Cardiac fibroblast (primary cell): ENCODE results near the gene LATS2.
A peak's percentile ranks its signal among the peaks of the same experiment; 100 is the strongest.
"Not testable (repeated sequence)": the region's sequence is repeated elsewhere in the genome, so short reads cannot be mapped to it uniquely, and the experiment has no call there.

Experiments
- DNase-seq, 2 donors: peaks; one replicate each; pipeline versions ENCODE4 v3.0.0 to v3.0.0-alpha.2; 2010; ENCODE audit warnings: low read depth in 2 of 2
- H3K4me3 ChIP-seq, 2 donors: replicated peaks in 1 of 2; 1 replicate in 1 of 2; 2 replicates in 1 of 2; pipeline ENCODE4 v1.5.1; 2011; ENCODE audit warnings: low read depth in 2 of 2, low read length in 2 of 2, mild to moderate bottlenecking in 2 of 2, moderate library complexity in 1 of 2
- TF ChIP-seq, protein P1 (sequence below): IDR thresholded peaks from one replicate; pipeline ENCODE4 v1.5.1; 2011; ENCODE audit warnings: low read depth, mild to moderate bottlenecking, low read length, inconsistent platforms

The LATS2 gene

DNA sequence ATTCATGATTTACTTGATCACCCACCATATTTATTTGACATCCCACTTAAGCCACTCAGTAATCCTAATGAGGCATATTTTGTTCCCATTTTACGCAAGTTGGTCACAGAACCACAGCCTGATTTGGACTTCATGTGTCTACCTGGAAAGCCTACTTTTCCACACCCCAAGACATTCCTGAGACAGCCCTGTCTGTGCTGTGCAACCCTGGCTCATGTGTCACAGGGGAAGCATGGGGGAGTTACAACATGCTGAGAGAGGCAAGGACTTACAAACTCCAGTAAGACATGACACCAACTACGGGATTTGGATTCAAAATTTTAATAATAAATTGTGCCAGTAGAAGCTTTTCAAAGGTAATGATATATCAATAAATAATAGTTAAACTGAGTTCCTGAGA lies 88.7 kb downstream of the LATS2 start:
- no peak for DNase-seq
- H3K4me3 ChIP-seq = no peak overlapping the region
- TF ChIP-seq, protein P1, sequence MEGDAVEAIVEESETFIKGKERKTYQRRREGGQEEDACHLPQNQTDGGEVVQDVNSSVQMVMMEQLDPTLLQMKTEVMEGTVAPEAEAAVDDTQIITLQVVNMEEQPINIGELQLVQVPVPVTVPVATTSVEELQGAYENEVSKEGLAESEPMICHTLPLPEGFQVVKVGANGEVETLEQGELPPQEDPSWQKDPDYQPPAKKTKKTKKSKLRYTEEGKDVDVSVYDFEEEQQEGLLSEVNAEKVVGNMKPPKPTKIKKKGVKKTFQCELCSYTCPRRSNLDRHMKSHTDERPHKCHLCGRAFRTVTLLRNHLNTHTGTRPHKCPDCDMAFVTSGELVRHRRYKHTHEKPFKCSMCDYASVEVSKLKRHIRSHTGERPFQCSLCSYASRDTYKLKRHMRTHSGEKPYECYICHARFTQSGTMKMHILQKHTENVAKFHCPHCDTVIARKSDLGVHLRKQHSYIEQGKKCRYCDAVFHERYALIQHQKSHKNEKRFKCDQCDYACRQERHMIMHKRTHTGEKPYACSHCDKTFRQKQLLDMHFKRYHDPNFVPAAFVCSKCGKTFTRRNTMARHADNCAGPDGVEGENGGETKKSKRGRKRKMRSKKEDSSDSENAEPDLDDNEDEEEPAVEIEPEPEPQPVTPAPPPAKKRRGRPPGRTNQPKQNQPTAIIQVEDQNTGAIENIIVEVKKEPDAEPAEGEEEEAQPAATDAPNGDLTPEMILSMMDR = no peak

DNA sequence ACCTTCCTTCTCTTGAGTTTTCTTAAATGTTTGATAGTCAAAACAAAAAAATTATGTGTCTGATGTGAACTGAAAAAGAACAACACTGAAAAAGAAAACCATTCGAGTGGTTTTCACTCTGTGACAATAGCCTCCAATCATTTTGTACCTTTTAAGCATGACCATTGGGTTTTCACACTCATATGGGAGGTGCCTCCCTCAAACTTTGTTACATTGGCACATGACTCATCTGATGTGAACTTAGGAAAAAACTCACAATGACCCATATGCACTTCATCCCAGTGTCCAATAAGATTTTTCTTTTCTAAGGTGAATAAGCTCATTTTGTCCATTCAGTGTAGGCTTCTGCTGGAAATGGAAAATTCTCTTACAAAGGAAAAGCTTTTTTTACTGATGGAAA lies 92.2 kb downstream of the LATS2 start:
- H3K4me3 ChIP-seq = no peak overlapping the region
- DNase-seq = peak in 1 of 2 donors; percentile 76
- TF ChIP-seq, protein P1 = no peak

DNA sequence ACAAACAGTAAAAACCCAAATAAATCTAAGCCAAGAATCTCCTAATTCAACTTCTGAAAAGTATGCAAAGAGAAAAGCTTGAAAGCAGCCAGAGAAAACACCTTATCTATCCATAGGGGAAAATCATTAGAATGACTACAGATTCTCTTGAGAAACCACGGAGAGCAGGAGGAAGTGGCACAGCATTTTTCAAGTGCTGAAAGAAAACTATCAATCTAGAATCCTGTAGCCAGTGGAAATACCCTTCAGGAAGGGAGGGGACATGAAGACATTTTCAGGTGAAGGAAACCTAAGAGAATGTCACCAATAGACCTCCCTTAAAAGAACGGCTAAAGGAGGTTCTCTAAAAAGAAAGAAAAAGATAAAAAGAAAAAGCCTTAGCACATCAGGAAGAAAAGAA lies 92.6 kb downstream of the LATS2 start:
- DNase-seq = no peak
- H3K4me3 ChIP-seq = no peak overlapping the region
- TF ChIP-seq, protein P1 = no peak

DNA sequence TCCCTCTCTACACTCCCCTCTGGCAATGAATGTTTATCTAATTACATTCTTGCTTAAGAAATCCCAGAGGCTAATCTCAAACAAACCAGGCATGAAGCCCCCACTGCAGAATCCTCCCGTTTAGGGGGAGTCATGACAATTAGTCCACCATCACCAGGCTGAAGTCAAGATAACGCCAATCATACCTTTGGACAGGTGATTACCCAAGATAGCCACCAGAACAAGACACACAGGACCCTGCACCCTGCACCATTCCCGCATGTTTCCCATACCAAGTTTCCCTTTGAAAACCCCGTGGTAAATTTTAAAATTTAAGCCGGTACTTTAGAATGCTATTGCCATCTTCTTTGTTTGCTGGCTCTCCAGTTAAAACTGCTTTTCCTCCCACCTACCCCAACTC lies 94.0 kb downstream of the LATS2 start:
- no peak overlapping the region for H3K4me3 ChIP-seq
- TF ChIP-seq, protein P1 = no peak
- no peak for DNase-seq

DNA sequence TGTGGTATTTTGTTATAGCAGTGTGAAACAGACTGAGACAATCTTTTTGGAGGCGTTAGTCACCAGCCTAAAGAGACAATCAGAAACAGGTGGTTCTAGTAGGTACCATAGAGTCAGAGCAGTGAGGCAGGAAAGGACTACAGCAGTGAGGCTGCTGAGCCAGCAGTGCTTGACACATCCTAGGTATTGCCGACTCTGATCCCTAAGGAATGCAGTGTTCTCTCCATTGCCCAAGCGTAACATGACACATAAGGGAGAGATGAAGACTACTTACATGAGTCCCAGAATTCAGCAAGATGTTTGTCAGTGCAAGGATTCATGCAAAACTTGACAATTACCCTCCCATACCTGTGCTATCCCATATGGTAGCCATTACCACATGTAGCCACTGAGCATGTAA lies 96.5 kb downstream of the LATS2 start:
- peak in 1 of 2 donors; percentile 32 for DNase-seq
- no peak overlapping the region for H3K4me3 ChIP-seq
- TF ChIP-seq, protein P1 = no peak

DNA sequence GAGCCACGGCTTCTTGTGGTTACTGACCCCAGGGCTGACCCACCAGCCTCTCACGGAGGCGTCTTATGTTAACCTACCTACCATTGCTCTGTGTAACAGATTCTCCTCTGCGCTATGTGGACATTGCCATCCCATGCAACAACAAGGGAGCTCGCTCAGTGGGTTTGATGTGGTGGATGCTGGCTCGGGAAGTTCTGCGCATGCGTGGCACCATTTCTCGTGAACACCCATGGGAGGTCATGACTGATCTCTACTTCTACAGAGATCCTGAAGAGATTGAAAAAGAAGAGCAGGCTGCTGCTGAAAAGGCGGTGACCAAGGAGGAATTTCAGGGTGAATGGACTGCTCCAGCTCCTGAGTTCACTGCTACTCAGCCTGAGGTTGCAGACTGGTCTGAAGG lies 99.7 kb downstream of the LATS2 start:
- DNase-seq, H3K4me3 ChIP-seq: not testable (repeated sequence)

DNA sequence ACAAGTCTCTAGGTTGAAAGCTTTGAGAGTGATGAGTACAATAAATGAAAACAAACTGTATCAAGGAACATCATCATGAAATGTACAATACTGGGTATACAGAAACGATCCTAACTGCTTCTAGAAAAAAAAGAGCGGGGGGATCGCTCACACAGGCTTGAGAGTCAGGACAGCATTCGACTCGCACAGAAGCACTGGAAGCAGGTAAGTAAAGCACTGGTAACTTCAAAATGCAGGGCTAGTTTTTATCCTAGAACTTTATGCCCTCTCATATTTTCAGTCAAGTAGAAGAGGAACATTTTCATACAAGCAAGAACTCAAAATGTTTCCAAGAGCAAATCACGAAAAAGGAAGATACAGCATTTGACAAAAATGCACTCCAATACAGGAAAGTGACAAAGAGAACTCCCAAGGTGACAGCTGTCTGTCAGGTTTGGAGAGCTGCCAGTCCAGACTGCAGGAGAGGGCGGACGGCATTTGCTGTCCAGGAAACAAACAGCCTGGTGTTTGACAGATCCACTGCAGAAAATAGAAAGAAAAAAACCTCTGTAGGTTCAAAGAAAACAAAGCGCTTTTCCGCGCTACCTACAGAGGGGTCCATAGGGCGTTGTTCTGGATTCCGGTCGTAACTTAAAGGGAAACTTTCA lies 100.6 kb downstream of the LATS2 start:
- TF ChIP-seq, protein P1 = no peak
- H3K4me3 ChIP-seq = peak overlapping the region in 1 of 2 donors; percentile 19
- DNase-seq = no peak

DNA sequence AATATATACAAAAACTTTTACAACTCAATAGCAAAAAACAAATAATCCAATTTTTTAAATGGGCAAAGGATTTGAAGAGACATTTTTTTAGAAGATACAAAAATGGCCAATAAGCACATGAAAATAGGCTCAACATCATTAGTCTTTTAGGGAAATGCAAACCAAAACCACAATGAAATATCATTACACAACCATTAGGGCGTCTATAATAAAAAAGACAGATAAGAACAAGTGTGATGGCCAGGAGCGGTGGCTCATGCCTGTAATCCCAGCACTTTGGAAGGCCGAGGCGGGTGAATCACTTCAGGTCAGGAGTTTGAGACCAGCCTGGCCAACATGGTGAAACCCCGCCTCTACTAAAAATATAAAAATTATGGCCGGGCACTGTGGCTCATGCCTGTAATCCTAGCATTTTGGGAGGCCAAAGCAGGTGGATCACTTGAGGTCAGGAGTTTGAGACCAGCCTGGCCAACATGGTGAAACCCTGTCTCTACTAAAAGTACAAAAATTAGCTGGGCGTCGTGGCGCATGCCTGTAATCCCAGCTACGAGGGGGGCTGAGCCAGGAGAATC lies 104.3 kb downstream of the LATS2 start:
- DNase-seq = peak in 1 of 2 donors; percentile 45

More for the DNA sequence above, 104.3 kb downstream of the LATS2 start:
- H3K4me3 ChIP-seq = not testable (repeated sequence)
